Type B pancreatic cell (in vitro differentiated cells): ENCODE measurements around the gene SYTL4. TPM values are rescaled to one million over a fixed set of nuclear protein-coding genes. Genes with fewer than 3 reads are reported as not detected.

ENCODE experiments used
- DNase-seq: peaks from one replicate; pipeline ENCODE4 v3.0.0; 2021; ENCODE audit warnings: mixed read lengths; ENCODE audit not compliant: unreplicated experiment; ENCODE audit errors: extremely low spot score
- H3K27ac Mint-ChIP-seq: 2 replicates; pipeline ENCODE4 v1.8.0; 2021; ENCODE audit warnings: mild to moderate bottlenecking, mixed read lengths
- H3K27me3 Mint-ChIP-seq: 2 replicates; pipeline ENCODE4 v1.8.0; 2021; ENCODE audit warnings: mixed read lengths
- H3K36me3 Mint-ChIP-seq: 2 replicates; pipeline ENCODE4 v1.8.0; 2021; ENCODE audit warnings: mixed read lengths
- H3K4me1 Mint-ChIP-seq: one replicate; pipeline ENCODE4 v1.8.0; 2021; ENCODE audit warnings: mixed read lengths; ENCODE audit not compliant: unreplicated experiment
- H3K4me3 Mint-ChIP-seq: 2 replicates; pipeline ENCODE4 v1.8.0; 2021; ENCODE audit warnings: mild to moderate bottlenecking, mixed read lengths
- H3K9me3 Mint-ChIP-seq: 2 replicates; pipeline ENCODE4 v1.8.0; 2021; ENCODE audit warnings: mixed read lengths
- total RNA-seq: library from RNA; stranded (reverse); gene quantifications from 2 replicates; pipeline ENCODE4 v1.2.1, GENCODE V29; 2021; ENCODE audit warnings: low replicate concordance
- TF ChIP-seq, protein P1 (sequence below): fragments of 200-600 bp; sonication (generic); conservative IDR thresholded peaks from 2 replicates; pipeline ENCODE4 v1.5.0; 2021; ENCODE audit warnings: antibody characterized with exemption, mild to moderate bottlenecking

SYTL4 gene
- total RNA-seq, 1 donor from 2014 or later: 4.0 TPM

DNA sequence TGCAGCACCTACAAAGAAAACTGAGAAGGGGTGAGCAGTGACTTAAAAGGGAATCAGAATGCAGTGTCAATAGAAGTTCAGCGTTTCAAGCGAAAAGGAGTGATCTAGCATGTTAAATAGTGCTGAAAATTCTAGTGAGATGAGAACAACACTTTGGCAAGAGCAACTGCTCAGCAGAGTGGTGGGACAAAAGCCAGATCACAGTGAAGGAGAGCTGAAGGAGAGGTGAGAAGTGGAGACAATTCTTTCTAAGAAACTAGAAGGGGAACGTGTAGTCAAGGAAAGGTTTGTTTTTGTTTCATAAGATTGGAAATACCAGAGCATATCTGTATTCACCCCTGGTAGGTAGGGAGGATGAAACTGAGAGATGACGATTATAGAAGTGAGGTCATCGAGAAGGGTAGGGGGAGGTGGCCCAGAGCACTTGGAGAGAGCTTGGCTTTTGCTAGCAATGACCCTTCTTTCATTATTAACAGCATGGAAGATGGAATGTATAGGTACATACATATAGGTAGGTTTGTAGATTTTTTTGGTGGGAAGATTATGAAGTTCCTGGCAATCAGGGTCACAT lies 54.2 kb downstream of the SYTL4 start:
- no peak overlapping the region for H3K27ac Mint-ChIP-seq
- H3K9me3 Mint-ChIP-seq: no peaks in the 10 kb centered on the region
- TF ChIP-seq, protein P1, sequence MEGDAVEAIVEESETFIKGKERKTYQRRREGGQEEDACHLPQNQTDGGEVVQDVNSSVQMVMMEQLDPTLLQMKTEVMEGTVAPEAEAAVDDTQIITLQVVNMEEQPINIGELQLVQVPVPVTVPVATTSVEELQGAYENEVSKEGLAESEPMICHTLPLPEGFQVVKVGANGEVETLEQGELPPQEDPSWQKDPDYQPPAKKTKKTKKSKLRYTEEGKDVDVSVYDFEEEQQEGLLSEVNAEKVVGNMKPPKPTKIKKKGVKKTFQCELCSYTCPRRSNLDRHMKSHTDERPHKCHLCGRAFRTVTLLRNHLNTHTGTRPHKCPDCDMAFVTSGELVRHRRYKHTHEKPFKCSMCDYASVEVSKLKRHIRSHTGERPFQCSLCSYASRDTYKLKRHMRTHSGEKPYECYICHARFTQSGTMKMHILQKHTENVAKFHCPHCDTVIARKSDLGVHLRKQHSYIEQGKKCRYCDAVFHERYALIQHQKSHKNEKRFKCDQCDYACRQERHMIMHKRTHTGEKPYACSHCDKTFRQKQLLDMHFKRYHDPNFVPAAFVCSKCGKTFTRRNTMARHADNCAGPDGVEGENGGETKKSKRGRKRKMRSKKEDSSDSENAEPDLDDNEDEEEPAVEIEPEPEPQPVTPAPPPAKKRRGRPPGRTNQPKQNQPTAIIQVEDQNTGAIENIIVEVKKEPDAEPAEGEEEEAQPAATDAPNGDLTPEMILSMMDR: no peak
- H3K27me3 Mint-ChIP-seq: no peaks in the 10 kb centered on the region
- no peaks in the 10 kb centered on the region for H3K36me3 Mint-ChIP-seq
- no peaks in the 10 kb centered on the region for H3K4me1 Mint-ChIP-seq
- no peak overlapping the region for H3K4me3 Mint-ChIP-seq
- DNase-seq: no peak

DNA sequence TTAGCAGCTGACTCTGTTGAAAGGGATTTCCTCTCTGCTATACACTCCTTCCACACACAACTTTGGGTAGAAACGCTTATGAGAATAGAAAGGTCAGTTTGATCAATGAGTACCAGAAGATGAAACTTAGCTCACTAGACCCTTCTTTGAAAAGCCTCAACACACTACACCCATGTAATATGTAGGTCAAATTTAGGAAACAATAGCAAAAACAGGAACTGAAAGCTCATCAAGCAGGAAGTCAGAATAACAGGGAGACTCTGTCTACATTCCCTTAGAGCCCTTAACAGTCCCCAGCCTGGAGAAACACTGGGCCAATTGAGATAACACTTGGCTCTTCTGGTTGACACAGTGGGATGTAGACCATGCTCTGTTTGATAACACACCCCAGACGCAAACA lies 57.2 kb downstream of the SYTL4 start:
- no peaks in the 10 kb centered on the region for H3K4me1 Mint-ChIP-seq
- H3K36me3 Mint-ChIP-seq: no peaks in the 10 kb centered on the region
- TF ChIP-seq, protein P1: no peak
- H3K9me3 Mint-ChIP-seq: no peaks in the 10 kb centered on the region
- H3K27ac Mint-ChIP-seq: no peak overlapping the region
- H3K27me3 Mint-ChIP-seq: no peaks in the 10 kb centered on the region
- no peak overlapping the region for H3K4me3 Mint-ChIP-seq
- DNase-seq: no peak

DNA sequence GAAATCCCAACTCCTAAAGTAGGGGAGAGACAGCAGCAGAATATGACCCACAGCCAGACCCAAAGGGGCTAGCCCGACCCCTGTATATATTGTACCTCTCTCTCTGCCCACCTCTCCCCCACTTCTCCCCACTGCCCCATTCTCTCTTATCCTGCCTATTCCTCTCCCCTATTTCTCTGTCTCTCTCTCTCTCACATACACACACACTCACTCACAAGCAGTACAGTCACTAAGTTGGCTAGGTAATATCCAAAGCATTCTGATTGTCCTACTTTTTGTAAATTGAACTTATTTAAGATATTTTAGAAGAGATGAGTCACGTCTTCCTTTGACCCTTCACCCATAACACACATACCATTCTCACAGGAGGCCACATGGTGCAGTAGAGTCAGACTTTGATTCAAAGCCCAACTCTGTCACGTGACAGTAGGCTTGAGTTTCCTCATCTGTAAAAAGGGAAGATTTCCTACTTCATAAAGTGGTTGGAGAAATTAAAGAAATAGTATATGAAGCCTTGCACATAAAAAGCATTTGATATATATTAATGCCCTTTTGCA lies 58.4 kb downstream of the SYTL4 start:
- DNase-seq: no peak
- TF ChIP-seq, protein P1: no peak
- H3K4me1 Mint-ChIP-seq: no peaks in the 10 kb centered on the region
- H3K9me3 Mint-ChIP-seq: no peaks in the 10 kb centered on the region
- peaks cover 2% of the 10 kb centered on the region for H3K36me3 Mint-ChIP-seq
- H3K4me3 Mint-ChIP-seq: no peak overlapping the region
- no peak overlapping the region for H3K27ac Mint-ChIP-seq
- no peaks in the 10 kb centered on the region for H3K27me3 Mint-ChIP-seq

DNA sequence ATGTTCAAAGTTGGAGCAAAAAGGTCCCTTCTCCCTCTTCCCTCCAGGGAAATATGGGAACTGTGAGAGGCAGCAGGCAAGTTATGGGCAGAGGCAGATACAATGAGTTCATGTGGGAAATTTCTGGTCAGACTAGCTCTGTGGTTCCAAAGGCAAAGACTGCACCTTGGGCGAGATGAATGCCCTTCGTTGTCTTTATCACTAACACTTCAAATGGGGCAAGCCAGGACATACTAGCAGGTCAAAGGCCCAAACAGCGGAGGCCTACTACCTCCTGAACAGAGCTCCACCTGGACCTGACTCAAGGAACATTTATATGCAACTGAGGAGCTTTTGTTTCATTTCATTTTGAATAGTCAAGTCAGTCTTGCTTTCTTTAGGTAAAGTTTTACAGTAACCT lies 59.0 kb downstream of the SYTL4 start:
- TF ChIP-seq, protein P1: no peak
- no peak overlapping the region for H3K4me3 Mint-ChIP-seq
- no peaks in the 10 kb centered on the region for H3K27me3 Mint-ChIP-seq
- no peaks in the 10 kb centered on the region for H3K4me1 Mint-ChIP-seq
- DNase-seq: no peak
- peaks cover 3% of the 10 kb centered on the region for H3K36me3 Mint-ChIP-seq
- H3K27ac Mint-ChIP-seq: no peak overlapping the region
- no peaks in the 10 kb centered on the region for H3K9me3 Mint-ChIP-seq

DNA sequence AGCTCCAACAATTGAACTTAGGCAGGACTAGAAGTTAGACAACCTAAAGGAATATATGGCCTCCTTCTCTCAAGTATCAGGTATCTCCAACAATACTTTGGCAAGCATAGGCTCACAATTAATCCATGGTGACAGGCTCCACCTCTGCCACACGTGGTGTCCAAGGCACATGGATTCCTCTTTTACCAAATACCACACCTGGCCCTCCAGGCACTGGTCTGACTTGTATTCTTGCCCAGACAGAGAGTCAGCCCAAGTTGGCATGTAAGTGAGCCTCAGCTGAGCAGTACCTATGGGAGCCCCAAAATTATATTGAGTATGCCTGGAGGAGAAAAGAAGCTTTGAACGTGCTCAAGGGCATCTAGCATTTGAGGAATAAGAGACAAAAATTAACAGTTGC lies 68.3 kb downstream of the SYTL4 start:
- TF ChIP-seq, protein P1: no peak
- peaks cover 5% of the 10 kb centered on the region for H3K36me3 Mint-ChIP-seq
- peaks cover 3% of the 10 kb centered on the region for H3K4me1 Mint-ChIP-seq
- peaks cover 4% of the 10 kb centered on the region for H3K9me3 Mint-ChIP-seq
- H3K27ac Mint-ChIP-seq: no peak overlapping the region
- no peak for DNase-seq
- no peak overlapping the region for H3K4me3 Mint-ChIP-seq
- no peaks in the 10 kb centered on the region for H3K27me3 Mint-ChIP-seq
